Panc1 (cell line): ENCODE measurements around the gene HNF1B.

Experiments
- POLR2AphosphoS5 ChIP-seq: IDR thresholded peaks from 2 replicates; pipeline ENCODE4 v1.6.1; 2012; ENCODE audit warnings: mild to moderate bottlenecking, low read depth, low read length, moderate library complexity
- TCF7L2 ChIP-seq: IDR thresholded peaks from 2 replicates; pipeline ENCODE4 v1.6.1; 2011; ENCODE audit warnings: mild to moderate bottlenecking, low read depth, low read length, inconsistent platforms
- TF ChIP-seq, protein P1 (sequence below): fragments of 450-650 bp; IDR thresholded peaks from 2 replicates; pipeline ENCODE4 v1.5.1; 2017; ENCODE audit warnings: mild to moderate bottlenecking
- TF ChIP-seq, protein P2 (sequence below), 2 experiments: IDR thresholded peaks; 2 replicates each; pipeline ENCODE4 v1.6.1; 2011 to 2012; ENCODE audit warnings: low read depth in 2 of 2, control low read depth in 1 of 2, low read length in 1 of 2, mild to moderate bottlenecking in 1 of 2, moderate library complexity in 1 of 2; ENCODE audit not compliant: insufficient read depth in 1 of 2

DNA sequence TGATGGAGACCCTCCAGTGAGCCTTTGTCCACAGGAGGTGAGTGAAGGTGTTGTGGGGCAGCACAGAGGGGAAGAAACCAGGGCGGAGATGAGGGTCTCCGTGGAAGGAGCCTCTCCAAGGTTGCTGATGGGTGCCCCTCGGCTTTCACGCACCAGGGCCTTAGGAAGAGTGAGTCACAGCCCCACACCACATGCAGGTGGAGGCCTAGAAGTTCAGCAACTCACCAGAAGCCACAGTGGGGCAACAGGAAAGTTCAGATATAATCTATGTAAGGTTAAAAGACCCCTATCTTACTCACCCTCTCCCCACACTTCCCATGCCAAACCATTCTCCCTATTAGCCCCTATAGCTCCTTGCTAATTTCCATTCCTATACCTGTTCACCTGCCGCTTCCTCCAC, 9.5 kb upstream of the HNF1B start:
- TF ChIP-seq, protein P1, sequence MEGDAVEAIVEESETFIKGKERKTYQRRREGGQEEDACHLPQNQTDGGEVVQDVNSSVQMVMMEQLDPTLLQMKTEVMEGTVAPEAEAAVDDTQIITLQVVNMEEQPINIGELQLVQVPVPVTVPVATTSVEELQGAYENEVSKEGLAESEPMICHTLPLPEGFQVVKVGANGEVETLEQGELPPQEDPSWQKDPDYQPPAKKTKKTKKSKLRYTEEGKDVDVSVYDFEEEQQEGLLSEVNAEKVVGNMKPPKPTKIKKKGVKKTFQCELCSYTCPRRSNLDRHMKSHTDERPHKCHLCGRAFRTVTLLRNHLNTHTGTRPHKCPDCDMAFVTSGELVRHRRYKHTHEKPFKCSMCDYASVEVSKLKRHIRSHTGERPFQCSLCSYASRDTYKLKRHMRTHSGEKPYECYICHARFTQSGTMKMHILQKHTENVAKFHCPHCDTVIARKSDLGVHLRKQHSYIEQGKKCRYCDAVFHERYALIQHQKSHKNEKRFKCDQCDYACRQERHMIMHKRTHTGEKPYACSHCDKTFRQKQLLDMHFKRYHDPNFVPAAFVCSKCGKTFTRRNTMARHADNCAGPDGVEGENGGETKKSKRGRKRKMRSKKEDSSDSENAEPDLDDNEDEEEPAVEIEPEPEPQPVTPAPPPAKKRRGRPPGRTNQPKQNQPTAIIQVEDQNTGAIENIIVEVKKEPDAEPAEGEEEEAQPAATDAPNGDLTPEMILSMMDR = no peak
- no peak for TF ChIP-seq POLR2AphosphoS5
- TF ChIP-seq, protein P2, sequence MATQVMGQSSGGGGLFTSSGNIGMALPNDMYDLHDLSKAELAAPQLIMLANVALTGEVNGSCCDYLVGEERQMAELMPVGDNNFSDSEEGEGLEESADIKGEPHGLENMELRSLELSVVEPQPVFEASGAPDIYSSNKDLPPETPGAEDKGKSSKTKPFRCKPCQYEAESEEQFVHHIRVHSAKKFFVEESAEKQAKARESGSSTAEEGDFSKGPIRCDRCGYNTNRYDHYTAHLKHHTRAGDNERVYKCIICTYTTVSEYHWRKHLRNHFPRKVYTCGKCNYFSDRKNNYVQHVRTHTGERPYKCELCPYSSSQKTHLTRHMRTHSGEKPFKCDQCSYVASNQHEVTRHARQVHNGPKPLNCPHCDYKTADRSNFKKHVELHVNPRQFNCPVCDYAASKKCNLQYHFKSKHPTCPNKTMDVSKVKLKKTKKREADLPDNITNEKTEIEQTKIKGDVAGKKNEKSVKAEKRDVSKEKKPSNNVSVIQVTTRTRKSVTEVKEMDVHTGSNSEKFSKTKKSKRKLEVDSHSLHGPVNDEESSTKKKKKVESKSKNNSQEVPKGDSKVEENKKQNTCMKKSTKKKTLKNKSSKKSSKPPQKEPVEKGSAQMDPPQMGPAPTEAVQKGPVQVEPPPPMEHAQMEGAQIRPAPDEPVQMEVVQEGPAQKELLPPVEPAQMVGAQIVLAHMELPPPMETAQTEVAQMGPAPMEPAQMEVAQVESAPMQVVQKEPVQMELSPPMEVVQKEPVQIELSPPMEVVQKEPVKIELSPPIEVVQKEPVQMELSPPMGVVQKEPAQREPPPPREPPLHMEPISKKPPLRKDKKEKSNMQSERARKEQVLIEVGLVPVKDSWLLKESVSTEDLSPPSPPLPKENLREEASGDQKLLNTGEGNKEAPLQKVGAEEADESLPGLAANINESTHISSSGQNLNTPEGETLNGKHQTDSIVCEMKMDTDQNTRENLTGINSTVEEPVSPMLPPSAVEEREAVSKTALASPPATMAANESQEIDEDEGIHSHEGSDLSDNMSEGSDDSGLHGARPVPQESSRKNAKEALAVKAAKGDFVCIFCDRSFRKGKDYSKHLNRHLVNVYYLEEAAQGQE (IDR thresholded peaks at IDR 0.05; ENCODE audit: insufficient read depth in 1 of 2, low read depth in 2 of 2, low read length in 1 of 2) = no peak
- no peak for TF ChIP-seq TCF7L2
